ENCODE data around the gene DPP10. TPM values are rescaled to one million over a fixed set of nuclear protein-coding genes. Genes with fewer than 3 reads are reported as not detected.
"Not testable (repeated sequence)": the region's sequence is repeated elsewhere in the genome, so short reads cannot be mapped to it uniquely, and the experiment has no call there.

DPP10 gene
- polyA plus RNA-seq (ENCODE audit: insufficient read length in 3 of 3) = 10 to 100 TPM in 2 of 3 donors, 1 to 10 TPM in 1; 9.9 to 13.1 (median 12.6) TPM
- long read RNA-seq, donor 1 = 0 reads
- long read RNA-seq, donor 2 = 0 reads
- long read RNA-seq, donor 3, partial matches to known transcripts = 9 of 10 reads
- long read RNA-seq, donor 3, other reads (novel, unspliced or antisense) = 0 of 10 reads
- long read RNA-seq, donor 4 = 0 reads
- long read RNA-seq, donor 5 = 0 reads
- long read RNA-seq, donor 6, partial matches to known transcripts = 0 of 1 reads
- long read RNA-seq, donor 6, other reads (novel, unspliced or antisense) = 0 of 1 reads
- long read RNA-seq, donor 7, partial matches to known transcripts = 0 of 2 reads
- long read RNA-seq, donor 7, other reads (novel, unspliced or antisense) = 0 of 2 reads
- long read RNA-seq, donor 8, partial matches to known transcripts = 0 of 3 reads
- long read RNA-seq, donor 8, other reads (novel, unspliced or antisense) = 0 of 3 reads
- long read RNA-seq, donor 9, partial matches to known transcripts = 0 of 2 reads
- long read RNA-seq, donor 9, other reads (novel, unspliced or antisense) = 0 of 2 reads
- long read RNA-seq, donor 10, partial matches to known transcripts = 0 of 1 reads
- long read RNA-seq, donor 10, other reads (novel, unspliced or antisense) = 0 of 1 reads
- long read RNA-seq, donor 11, partial matches to known transcripts = 0 of 1 reads
- long read RNA-seq, donor 11, other reads (novel, unspliced or antisense) = 0 of 1 reads
- long read RNA-seq, donor 12 = 0 reads
- long read RNA-seq, donor 13, partial matches to known transcripts = 7 of 8 reads
- long read RNA-seq, donor 13, other reads (novel, unspliced or antisense) = 0 of 8 reads
- long read RNA-seq, donor 14, partial matches to known transcripts = 0 of 9 reads
- long read RNA-seq, donor 14, other reads (novel, unspliced or antisense) = 7 of 9 reads
- long read RNA-seq, donor 15 = 0 reads
- long read RNA-seq, donor 16, partial matches to known transcripts = 10 of 12 reads
- long read RNA-seq, donor 16, other reads (novel, unspliced or antisense) = 0 of 12 reads

DNA sequence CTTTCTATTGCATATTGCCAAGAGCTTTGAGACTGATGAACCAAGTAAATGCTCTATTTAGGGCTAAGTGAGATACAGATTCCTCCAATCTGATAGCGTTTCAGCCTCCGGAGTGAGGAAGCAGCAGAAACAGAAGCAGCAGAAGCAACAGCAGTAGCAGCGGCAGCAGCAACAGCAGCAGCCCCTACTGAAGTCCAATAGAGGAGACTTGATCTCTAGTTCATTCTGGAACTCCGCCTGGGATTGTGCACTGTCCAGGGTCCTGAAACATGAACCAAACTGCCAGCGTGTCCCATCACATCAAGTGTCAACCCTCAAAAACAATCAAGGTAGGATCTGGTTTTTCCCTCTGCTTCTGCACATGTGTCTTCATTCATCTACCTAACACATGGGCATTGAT lies at the start of gene DPP10:
Gene DPP10 (plus strand): TSS at position 132 of the 400 bp plus-strand sequence.
- DNase-seq (ENCODE audit: extremely low read depth in 1 of 11, low read depth in 9 of 11, low spot score in 4 of 11) = peak; percentile 38 to 74 (median 57)

DNA sequence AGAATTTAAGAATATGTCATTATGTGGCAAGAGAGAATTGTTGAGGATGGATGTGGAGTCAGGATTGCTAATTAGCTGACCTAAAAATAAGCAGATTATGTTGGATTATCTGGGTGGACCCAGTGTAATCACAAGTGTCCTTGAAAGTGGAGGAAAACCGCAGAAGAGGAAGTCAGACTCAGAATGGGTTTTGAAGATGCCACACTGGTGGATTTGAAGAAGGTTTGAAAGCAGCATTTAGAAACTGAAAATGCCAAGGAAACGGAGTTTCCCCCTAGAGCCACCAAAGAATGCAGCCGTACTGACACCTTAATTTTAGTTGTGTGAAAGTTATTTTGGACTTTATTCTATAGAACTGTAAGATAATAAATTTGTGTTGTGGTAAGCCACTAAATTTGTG lies 41.6 kb upstream of the DPP10 start:
- DNase-seq (ENCODE audit: extremely low read depth in 1 of 11, low read depth in 9 of 11, low spot score in 4 of 11) = no peak

DNA sequence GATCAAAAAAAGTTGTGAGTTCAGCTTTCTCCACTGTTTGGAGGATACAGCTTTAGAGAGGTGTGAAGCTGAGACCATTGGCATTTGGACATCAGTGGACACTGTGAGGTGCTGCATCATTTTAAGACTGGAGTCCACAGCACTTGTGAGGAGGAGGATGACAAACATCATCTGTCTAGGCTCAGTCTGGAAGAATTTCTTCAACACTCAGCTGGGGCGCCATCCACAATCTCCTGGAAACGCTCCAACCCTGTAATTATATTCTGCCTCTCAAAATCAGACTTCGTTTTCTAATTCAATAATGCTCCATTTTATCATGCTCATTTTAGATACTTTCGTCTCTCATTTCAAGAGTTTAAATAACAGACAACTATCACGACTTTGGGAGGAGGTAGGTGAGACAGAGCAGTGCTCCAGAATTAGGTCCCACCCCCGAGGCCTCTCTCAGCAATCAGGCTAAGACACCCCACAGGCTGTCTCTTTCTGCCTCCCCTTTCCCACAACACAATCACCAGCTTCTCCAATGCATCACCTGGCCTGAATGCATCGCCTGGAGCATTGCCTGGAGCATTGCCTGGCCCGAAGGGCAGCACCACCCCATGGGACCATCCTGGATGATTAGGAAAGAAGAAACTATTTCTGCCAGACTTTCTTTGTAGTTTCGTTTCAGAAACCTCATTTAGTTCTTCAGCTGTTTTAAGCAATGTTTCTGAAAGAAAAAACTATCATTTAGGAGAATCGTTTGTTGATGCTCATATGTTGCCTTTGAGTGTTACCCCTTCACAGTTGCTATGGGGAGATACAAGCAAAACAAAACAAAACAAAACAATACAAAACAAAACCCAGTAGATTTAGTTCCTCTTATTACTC lies 37.0 kb upstream of the DPP10 start:
- DNase-seq (ENCODE audit: extremely low read depth in 1 of 11, low read depth in 9 of 11, low spot score in 4 of 11) = no peak

DNA sequence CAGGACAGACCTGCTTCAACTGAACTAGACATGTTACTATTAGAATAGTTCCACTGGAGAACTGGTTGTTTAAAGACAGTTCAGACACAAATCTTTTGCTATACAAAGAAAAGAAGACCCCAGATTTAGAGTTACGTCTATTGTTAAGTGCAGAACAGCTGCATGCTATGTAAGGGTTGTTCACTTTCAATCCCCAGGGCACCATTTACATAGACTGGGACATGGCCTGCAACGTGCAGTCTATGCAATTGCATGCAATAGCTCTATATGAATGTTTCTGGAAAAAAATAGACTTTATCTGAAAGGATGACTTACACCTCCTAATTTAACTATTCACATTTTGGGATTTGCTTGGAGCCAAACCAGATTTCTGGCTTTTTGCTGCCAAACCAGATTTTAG lies 36.1 kb upstream of the DPP10 start:
- no peak for DNase-seq (ENCODE audit: extremely low read depth in 1 of 11, low read depth in 9 of 11, low spot score in 4 of 11)

DNA sequence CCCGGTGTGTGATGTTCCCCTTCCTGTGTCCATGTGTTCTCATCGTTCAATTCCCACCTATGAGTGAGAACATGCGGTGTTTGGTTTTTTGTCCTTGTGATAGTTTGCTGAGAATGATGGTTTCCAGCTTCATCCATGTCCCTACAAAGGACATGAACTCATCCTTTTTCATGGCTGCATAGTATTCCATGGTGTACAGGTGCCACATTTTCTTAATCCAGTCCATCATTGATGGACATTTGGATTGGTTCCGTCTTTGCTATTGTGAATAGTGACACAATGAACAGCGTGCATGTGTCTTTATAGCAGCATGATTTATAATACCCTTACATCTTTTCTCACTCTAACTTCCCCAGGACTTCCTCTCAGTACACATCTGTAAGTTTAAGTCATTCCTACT lies 35.1 kb upstream of the DPP10 start:
- not testable (repeated sequence) for DNase-seq (ENCODE audit: extremely low read depth in 1 of 11, low read depth in 9 of 11, low spot score in 4 of 11)

DNA sequence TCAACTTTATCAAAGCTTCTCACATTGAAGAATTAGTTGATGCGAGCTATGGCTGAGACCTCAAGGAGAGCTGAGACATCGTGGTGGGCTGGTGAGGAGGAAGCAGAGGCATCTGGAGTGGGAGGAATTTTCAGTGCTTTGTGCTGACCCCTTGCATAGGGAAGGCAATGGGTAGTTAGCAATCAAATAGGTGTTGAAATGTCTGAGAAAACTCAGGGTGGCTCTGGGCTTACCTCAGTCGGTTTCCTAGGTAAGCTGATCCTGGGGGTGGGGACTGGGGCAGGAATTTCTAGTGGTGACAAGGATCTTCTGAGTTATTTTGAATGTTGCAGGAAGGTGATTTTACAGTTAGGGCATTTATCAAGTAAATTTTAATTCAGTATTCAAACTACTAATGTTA lies 20.7 kb upstream of the DPP10 start:
- no peak for DNase-seq (ENCODE audit: extremely low read depth in 1 of 11, low read depth in 9 of 11, low spot score in 4 of 11)

DNA sequence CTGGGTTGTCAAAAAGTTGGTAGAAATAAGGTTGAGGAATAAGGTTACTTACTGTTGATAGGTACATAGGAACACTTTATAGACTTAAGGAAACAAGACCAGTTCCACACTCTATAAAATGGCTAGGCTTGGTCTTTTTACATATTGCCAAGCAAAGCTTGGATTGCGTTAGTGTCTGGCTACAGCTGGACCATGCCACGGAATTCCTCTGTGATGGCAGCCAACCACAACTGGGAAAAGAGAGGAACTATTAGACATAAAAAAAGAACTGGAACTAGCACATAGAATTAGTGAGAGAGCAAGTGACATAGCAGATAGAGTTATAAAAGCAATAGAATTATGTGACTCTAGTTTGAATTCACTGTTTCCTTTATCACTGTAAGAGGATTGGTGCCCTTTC lies 17.7 kb upstream of the DPP10 start:
- DNase-seq (ENCODE audit: extremely low read depth in 1 of 11, low read depth in 9 of 11, low spot score in 4 of 11) = no peak

DNA sequence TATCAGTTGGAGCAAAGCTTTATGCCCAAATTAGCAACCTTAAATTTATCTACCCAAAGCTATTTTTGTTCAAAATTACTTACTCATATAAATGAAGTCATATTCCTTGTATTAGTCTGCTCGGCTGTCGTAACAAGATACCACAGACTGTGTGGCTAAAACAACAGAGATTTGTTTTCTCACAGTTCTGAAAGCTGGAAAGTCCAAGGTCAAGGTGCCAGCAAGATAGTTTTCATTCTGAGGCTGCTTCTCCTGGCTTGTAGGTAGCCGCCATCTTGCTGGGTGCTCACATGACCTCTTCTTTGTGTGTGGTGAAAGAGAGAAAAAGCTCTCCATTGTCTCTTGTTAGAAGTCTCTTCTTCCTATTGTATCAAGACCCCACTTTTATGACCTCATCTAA lies 15.7 kb upstream of the DPP10 start:
- DNase-seq (ENCODE audit: extremely low read depth in 1 of 11, low read depth in 9 of 11, low spot score in 4 of 11) = no peak

DNA sequence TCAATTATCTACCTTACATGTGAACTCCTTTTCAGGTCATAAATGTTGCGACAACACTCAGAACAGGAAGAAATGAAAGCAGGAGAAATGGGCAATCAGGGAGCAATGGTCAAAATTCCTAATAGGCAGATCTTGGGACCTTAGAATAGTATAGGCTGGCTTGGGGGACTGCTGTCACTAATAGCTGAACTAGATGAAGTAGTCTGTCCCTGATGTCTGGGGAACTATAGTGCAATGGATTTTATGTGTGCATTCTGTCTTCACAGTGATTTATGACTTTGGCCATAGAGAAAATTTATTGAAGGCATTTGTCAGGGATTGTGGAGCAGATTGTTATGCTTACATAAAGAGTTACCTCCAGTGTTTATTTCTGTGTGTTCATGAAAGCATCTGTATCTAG lies 6.1 kb upstream of the DPP10 start:
- DNase-seq (ENCODE audit: extremely low read depth in 1 of 11, low read depth in 9 of 11, low spot score in 4 of 11) = no peak

DNA sequence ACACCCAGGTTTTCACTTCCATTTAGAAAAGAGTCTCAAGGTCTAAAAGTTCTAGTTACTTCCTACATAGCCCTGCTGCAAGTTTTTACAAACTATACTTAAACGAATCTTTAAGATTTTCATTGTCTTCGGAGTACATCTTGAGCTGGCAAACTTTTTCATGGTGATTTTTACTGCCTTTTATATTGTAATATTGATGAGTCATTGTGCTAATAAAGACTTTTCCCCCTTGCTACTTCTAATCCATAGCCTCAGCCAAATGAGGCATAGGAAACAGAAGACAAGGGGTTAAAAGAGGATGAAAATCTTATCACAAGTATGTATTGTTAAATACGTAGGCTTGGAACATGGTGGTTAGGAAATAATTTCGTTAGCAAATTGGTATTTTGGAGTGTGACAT lies 4.1 kb downstream of the DPP10 start:
- DNase-seq (ENCODE audit: extremely low read depth in 1 of 11, low read depth in 9 of 11, low spot score in 4 of 11) = no peak

DNA sequence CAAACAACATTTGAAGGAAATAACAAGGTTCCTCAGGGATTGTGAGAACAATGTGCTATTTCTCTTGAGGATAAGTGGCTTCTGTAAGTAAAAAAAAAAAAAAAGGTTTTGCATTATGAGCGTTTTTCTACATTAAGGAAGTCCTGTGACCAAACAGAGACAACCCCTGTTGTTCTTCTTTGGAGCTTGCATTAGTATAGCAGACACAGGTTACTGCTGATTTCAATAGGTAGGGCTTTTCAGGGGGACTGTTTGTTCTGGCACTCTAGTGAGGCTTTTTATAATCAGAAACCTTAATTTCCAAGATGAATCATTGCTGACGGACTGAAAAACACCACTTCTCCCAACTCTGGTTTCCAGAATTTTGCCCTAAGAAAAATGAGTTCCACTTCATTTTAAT lies 8.2 kb downstream of the DPP10 start:
- no peak for DNase-seq (ENCODE audit: extremely low read depth in 1 of 11, low read depth in 9 of 11, low spot score in 4 of 11)

DNA sequence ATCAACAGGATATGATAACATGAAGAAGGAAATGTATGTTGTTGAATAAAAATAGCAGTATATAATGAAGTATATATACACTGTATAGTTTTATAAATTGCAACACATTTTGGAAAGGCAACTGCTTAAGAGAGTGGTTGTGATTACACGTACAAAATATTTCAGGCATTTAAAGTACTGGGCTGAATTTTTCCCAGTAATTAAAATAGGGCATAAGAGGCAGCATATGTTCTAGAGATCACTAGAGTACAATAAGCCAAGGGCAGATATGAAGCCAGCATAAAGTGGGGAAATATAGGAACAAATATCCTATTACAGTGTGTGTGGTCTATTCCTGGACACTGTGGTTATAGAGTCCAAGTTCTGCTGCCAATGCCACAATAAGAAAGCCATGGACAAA lies 14.1 kb downstream of the DPP10 start:
- DNase-seq (ENCODE audit: extremely low read depth in 1 of 11, low read depth in 9 of 11, low spot score in 4 of 11) = no peak

DNA sequence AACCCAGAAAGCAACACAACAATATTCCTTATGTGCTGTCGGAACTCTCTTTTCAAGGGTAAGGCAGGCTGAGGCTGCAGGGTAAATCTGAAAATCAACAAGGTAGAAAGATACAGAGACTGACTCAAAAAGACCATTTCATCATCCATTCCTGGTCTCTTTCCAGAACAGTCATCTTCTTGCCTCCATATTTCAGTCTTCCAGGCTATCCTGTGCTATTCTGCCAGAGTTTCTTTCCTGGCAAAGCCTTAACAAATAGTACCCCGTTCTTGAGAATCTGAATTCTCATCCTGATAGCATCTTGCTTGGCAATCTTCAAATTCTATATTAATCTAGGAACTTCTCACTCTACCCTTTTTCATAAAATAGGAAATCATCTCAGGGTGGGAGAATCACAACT lies 15.5 kb downstream of the DPP10 start:
- no peak for DNase-seq (ENCODE audit: extremely low read depth in 1 of 11, low read depth in 9 of 11, low spot score in 4 of 11)

DNA sequence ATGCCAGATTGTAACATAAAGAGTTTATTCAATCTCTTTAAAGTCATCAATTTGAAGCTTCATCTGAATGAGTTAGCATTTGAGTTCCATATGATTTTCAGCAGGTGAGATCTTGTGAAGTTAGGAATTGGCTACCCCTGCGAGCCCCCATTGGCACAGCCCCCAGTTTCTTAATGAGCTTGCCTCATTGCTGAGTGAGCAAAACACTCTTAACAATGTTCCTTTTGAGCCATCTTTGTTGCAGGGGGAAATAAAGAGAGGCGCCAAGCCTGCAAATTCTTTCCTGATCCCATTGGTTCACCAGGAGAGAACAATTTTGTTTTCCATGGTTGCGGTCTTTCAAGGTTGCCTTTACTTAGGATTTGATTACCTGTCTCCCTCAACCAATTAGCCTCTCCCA lies 18.7 kb downstream of the DPP10 start:
- no peak for DNase-seq (ENCODE audit: extremely low read depth in 1 of 11, low read depth in 9 of 11, low spot score in 4 of 11)

DNA sequence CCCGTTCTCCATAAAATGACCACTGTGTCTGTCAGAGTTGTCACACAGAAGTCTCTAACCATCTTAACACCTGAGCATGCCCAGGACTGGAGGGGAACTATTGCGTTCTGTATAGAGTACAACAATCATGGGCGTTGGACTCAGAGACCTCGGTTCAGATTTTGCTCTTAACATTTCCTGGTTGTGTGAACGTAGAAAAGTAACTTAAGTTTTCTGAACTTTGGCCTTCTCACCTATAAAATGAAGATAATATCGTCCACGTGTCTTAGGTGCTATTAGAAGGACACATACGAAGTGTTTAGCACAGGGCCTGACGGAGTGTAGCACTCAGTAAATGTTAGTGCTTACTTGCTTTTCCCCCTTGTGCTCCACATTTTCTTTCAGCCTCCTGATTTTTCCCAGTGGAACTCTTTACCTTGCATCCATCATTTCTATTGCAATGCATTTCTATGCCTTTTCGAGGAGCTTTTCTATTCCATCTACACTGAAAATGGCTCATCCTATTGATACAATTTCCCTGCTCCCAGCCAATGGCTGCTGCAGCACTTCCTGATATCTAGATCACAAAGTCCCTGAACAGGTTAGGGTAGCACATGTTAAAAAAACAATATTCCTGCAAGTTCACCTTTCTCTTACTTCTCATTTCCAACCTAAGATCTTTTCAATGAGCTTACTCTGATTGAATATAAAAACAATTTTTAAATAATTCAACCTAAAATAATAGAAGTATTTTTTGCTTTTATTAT lies 22.7 kb downstream of the DPP10 start:
- no peak for DNase-seq (ENCODE audit: extremely low read depth in 1 of 11, low read depth in 9 of 11, low spot score in 4 of 11)

DNA sequence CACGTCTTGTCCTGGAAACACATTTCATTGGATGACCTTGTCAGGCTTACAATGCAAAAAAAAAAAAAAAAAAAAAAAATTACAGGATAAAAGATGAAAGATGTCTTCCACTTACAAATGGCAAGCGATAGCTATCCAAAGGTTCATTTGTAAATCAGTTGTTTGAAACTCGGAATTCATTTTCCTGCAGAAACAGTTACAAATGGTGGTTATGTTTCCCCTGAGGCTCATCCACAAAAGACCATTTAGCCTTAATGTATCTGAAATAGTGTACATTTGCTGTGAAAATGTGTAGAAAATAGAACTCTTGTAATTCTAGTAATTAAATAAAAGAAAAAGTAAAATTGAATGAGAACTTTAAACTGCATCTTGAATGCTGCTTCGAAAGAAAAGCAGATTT lies 25.9 kb downstream of the DPP10 start:
- DNase-seq (ENCODE audit: extremely low read depth in 1 of 11, low read depth in 9 of 11, low spot score in 4 of 11) = no peak

DNA sequence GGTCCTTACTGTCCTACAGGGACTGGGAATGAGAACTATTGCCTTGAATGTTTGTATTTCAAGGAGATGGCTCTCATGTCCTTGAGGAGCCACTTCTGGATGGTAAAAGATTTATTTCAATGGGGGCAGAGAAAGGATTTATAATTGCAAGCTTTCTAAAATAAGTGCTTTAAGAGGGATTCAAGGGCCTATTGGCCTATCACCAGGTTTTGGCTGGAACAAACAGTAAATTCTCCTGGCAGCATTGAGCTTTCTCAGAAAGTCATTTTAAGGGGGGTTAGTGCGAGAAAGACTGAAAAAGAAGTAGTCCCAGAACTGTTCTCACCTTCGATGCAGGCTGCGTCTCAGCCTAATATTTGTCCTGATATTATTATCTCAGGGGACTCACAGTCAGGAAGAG lies 29.8 kb downstream of the DPP10 start:
- no peak for DNase-seq (ENCODE audit: extremely low read depth in 1 of 11, low read depth in 9 of 11, low spot score in 4 of 11)

DNA sequence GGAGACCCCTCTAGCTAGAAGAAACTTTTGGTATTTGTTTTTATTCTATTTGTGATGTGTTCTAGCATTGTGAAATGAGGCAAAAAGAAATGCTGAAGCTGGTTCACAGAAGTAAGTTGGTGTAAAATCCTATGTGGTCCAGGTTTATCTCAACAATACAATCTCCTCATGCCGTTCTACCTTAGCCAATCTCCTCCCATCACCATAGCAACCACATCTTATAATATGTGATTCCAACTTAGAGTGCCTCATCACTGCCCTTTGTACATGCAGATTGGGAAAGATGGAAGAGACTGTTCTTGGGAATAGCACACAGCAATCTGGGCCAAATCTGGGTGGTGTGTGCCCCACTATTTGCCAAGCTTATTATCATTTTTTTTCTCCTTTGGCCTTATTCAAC lies 30.3 kb downstream of the DPP10 start:
- no peak for DNase-seq (ENCODE audit: extremely low read depth in 1 of 11, low read depth in 9 of 11, low spot score in 4 of 11)
